OCI-LY1 (cell line): ENCODE data around the gene STARD5.

Source experiments
- H2AFZ ChIP-seq: fragments of 200-600 bp; sonication (generic), shearing (Covaris generic); 2 replicates; pipeline ENCODE4 v1.6.0; 2014; ENCODE audit warnings: antibody characterized with exemption, mild to moderate bottlenecking, low read length
- H3F3A ChIP-seq: fragments of 200-600 bp; sonication (generic), shearing (Covaris generic); 2 replicates; pipeline ENCODE4 v1.6.0; 2014; ENCODE audit warnings: mild to moderate bottlenecking, antibody characterized with exemption, low read length, moderate library complexity; ENCODE audit not compliant: insufficient read depth
- H3K27ac ChIP-seq: fragments of 200-600 bp; sonication (generic); 2 replicates; pipeline ENCODE4 v1.5.1; 2014; ENCODE audit warnings: low read length, mixed run types, mild to moderate bottlenecking, low read depth; ENCODE audit not compliant: poor library complexity, severe bottlenecking
- H3K27me3 ChIP-seq: fragments of 200-600 bp; sonication (generic); 2 replicates; pipeline ENCODE4 v1.6.0; 2014; ENCODE audit warnings: antibody characterized with exemption, mild to moderate bottlenecking, low read length, moderate library complexity; ENCODE audit not compliant: insufficient read depth
- H3K36me3 ChIP-seq: fragments of 200-600 bp; sonication (generic); 2 replicates; pipeline ENCODE4 v1.6.1; 2014; ENCODE audit warnings: mild to moderate bottlenecking, antibody characterized with exemption, low read length, moderate library complexity, mixed read lengths; ENCODE audit not compliant: insufficient read depth
- H3K4me1 ChIP-seq: fragments of 200-600 bp; sonication (generic); 2 replicates; pipeline ENCODE4 v1.5.1; 2014; ENCODE audit warnings: mild to moderate bottlenecking, low read length, moderate library complexity; ENCODE audit not compliant: insufficient read depth, severe bottlenecking
- H3K4me2 ChIP-seq: fragments of 200-600 bp; sonication (generic), shearing (Covaris generic); 2 replicates; pipeline ENCODE4 v1.6.1; 2014; ENCODE audit warnings: low read length
- H3K4me3 ChIP-seq: fragments of 200-600 bp; sonication (generic); 2 replicates; pipeline ENCODE4 v1.5.1; 2014; ENCODE audit warnings: low read length, low read depth, mild to moderate bottlenecking, mixed read lengths; ENCODE audit not compliant: poor library complexity, severe bottlenecking
- H3K79me2 ChIP-seq: fragments of 200-600 bp; shearing (Covaris generic); 2 replicates; pipeline ENCODE4 v1.6.1; 2016; ENCODE audit warnings: mixed run types, low read length, mixed read lengths; ENCODE audit not compliant: insufficient read depth
- H3K9ac ChIP-seq: fragments of 200-600 bp; sonication (generic), shearing (Covaris generic); 2 replicates; pipeline ENCODE4 v1.6.1; 2014; ENCODE audit warnings: mild to moderate bottlenecking, low read length, mixed read lengths
- H3K9me2 ChIP-seq: fragments of 200-600 bp; sonication (generic), shearing (Covaris generic); 2 replicates; pipeline ENCODE4 v1.6.1; 2014; ENCODE audit warnings: low read depth, mild to moderate bottlenecking, low read length, mixed read lengths
- H3K9me3 ChIP-seq: fragments of 200-600 bp; shearing (Covaris generic); 2 replicates; pipeline ENCODE4 v1.6.1; 2014; ENCODE audit warnings: low read length, mixed read lengths
- H4K20me1 ChIP-seq: fragments of 200-600 bp; sonication (generic), shearing (Covaris generic); 2 replicates; pipeline ENCODE4 v1.6.0; 2016; ENCODE audit warnings: mild to moderate bottlenecking, low read length; ENCODE audit not compliant: insufficient read depth
- EZH2 ChIP-seq: fragments of 200-600 bp; sonication (generic), shearing (Covaris generic); IDR thresholded peaks from 2 replicates; pipeline ENCODE4 v1.8.0; 2017; ENCODE audit warnings: borderline replicate concordance, mixed run types, mild to moderate bottlenecking, antibody characterized with exemption, low read length, moderate library complexity, mixed read lengths
- TF ChIP-seq, protein P1 (sequence below): fragments of 200-600 bp; sonication (generic), shearing (Covaris generic); IDR thresholded peaks from 2 replicates; pipeline ENCODE4 v1.5.1; 2017; ENCODE audit warnings: mild to moderate bottlenecking, antibody characterized with exemption, low read length, moderate library complexity, mixed read lengths

The STARD5 gene

DNA sequence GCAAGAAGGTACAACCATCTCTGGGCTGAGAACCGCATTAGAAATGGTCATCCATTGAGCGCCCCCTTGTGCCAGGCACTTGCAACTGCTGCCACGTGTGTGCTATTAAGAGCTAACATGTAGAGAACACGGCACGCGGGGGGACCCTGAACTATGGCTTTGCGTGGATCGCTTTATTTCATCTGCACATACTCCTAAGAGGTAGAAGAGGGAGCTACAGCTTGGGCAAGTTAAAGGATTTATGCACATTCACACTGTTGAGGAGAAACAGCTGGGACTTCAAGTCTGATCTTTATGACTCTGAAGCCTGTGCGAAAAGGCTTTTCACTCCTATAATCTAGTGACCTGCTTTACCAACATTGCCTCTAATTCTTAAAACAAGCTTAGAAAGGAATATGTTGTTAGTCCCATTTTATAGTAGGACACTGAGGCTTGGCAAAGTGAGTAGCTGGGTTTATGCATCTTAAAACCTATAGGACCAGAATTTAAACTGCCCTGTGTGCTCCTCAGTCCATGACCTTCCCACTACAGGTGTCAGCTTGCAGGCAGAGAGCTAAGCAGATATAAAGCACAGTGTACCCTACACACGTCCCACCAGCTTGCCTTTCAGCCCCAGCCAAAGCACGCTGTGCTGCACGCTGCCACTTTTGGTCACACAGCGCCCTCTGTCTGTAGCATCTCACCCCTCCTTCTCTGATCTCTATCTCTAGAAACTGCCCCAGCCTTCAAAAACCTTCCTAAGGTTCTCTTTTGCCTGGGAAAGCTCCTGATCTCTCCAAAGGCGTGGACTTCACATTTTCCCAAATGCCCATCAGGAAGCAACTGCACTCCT lies 57.8 kb downstream of the STARD5 start:
- H3K4me1 ChIP-seq: peaks cover 15% of the 10 kb centered on the region

DNA sequence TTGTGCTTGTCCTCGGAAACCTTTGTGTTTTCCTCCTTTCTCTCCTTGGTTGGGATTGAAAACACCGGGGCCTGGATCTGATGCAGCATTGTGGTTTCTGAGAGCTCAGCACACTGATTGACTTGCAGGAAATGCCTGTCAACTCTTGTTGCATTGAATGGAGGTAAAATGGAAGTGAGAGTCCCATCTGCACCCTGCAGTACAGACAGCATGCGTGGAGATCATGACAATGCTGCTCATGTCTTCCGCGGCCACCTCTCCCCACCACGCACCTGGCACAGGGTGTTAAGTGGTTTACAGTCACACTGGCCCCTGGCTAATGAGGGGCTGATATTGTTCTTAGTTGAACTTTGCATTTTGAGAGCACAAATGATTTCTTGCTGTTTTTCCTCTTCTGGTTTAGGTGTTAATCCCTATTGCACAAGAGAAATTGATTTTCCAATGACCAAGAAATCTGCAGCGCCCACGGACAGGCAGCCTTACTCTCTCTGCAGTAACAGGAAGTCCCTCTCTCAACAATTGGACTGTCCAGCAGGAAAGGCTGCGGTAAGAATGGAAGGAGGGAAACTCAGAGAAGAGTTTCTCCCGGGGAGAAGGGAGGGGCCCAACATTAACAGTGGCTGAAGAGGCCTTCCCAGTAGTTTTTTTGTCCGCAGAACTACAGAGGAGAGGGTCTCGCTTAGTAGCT lies 58.5 kb downstream of the STARD5 start:
- TF ChIP-seq, protein P1, sequence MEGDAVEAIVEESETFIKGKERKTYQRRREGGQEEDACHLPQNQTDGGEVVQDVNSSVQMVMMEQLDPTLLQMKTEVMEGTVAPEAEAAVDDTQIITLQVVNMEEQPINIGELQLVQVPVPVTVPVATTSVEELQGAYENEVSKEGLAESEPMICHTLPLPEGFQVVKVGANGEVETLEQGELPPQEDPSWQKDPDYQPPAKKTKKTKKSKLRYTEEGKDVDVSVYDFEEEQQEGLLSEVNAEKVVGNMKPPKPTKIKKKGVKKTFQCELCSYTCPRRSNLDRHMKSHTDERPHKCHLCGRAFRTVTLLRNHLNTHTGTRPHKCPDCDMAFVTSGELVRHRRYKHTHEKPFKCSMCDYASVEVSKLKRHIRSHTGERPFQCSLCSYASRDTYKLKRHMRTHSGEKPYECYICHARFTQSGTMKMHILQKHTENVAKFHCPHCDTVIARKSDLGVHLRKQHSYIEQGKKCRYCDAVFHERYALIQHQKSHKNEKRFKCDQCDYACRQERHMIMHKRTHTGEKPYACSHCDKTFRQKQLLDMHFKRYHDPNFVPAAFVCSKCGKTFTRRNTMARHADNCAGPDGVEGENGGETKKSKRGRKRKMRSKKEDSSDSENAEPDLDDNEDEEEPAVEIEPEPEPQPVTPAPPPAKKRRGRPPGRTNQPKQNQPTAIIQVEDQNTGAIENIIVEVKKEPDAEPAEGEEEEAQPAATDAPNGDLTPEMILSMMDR: no peak
- TF ChIP-seq EZH2: no peak
- no peak overlapping the region for H3K9ac ChIP-seq
- no peaks in the 10 kb centered on the region for H3K9me2 ChIP-seq
- H3K4me2 ChIP-seq: peak overlapping the region; percentile 64
- H3K27me3 ChIP-seq: no peaks in the 10 kb centered on the region
- H3K79me2 ChIP-seq: no peaks in the 10 kb centered on the region
- H3K36me3 ChIP-seq: no peaks in the 10 kb centered on the region
- peak overlapping the region; percentile 26 for H3K4me3 ChIP-seq
- H3K4me1 ChIP-seq: peaks cover 15% of the 10 kb centered on the region
- H3K9me3 ChIP-seq: no peaks in the 10 kb centered on the region
- H4K20me1 ChIP-seq: no peaks in the 10 kb centered on the region
- no peaks in the 10 kb centered on the region for H3F3A ChIP-seq
- H3K27ac ChIP-seq: no peak overlapping the region
- 0 out of 2 replicates have a peak overlapping the region, but pooled peaks have one; percentile 6 for H2AFZ ChIP-seq

More for the DNA sequence above, 57.8 kb downstream of the STARD5 start:
- H3F3A ChIP-seq: no peaks in the 10 kb centered on the region
- no peaks in the 10 kb centered on the region for H3K36me3 ChIP-seq
- TF ChIP-seq EZH2: no peak
- TF ChIP-seq, protein P1: peak; percentile 91
- peak overlapping the region; percentile 64 for H3K4me2 ChIP-seq
- H3K9ac ChIP-seq: no peak overlapping the region; the same call in 1 of the 2 replicates
- H3K9me2 ChIP-seq: no peaks in the 10 kb centered on the region
- H3K79me2 ChIP-seq: no peaks in the 10 kb centered on the region
- H3K9me3 ChIP-seq: no peaks in the 10 kb centered on the region
- H4K20me1 ChIP-seq: no peaks in the 10 kb centered on the region
- H2AFZ ChIP-seq: no peak overlapping the region
- no peak overlapping the region for H3K27ac ChIP-seq
- H3K27me3 ChIP-seq: no peaks in the 10 kb centered on the region
- peak overlapping the region; percentile 26 for H3K4me3 ChIP-seq

DNA sequence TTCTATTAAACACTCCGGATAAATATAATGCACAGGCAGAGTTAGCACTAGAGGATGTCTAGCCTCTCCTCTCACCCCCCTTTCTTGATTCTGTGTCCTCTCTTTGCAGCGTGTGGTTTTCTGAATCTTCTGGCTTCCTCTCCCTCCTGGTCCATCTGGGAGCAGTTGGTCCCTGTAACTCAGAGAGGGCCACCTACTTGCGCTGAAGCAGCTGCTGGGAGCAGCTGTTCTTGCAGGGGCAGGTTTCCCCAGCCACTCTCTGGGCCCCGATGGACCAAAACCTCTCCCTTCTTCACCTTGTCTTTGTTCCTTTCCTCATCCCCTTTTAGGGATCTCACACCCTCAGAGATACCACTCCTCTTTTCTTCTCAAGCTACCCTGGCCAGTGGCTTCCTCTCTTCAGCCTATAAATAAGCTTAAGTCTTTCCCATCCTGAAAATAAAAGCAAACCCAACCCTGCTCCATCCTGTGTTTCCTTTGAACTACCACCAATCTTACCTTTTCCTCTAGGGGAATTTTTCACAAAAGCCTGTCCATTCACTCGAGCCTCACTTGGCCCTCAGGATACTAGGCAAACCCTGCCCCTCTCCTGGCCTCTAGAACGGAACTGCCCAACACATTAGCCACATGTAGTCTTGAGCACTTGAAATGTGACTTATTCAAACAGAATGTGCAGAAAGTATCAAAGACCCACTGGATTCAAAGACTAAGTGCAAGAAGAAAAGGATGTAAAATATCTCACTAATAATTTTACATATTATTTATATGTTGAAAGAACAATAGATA lies 59.7 kb downstream of the STARD5 start:
- H3K9ac ChIP-seq: no peak overlapping the region
- no peaks in the 10 kb centered on the region for H3F3A ChIP-seq
- no peak overlapping the region for H3K27ac ChIP-seq
- TF ChIP-seq, protein P1: no peak
- TF ChIP-seq EZH2: no peak
- no peak overlapping the region for H3K4me3 ChIP-seq
- no peak overlapping the region for H2AFZ ChIP-seq
- H3K36me3 ChIP-seq: no peaks in the 10 kb centered on the region
- peaks cover 15% of the 10 kb centered on the region for H3K4me1 ChIP-seq
- H3K79me2 ChIP-seq: no peaks in the 10 kb centered on the region
- H3K4me2 ChIP-seq: no peak overlapping the region
- H4K20me1 ChIP-seq: no peaks in the 10 kb centered on the region
- no peaks in the 10 kb centered on the region for H3K27me3 ChIP-seq
- no peaks in the 10 kb centered on the region for H3K9me2 ChIP-seq
- no peaks in the 10 kb centered on the region for H3K9me3 ChIP-seq
